ENCODE data around the gene BPIFA1. TPM values are rescaled to one million over a fixed set of nuclear protein-coding genes. Genes with fewer than 3 reads are reported as not detected.

The BPIFA1 gene
- total RNA-seq = not detected

DNA sequence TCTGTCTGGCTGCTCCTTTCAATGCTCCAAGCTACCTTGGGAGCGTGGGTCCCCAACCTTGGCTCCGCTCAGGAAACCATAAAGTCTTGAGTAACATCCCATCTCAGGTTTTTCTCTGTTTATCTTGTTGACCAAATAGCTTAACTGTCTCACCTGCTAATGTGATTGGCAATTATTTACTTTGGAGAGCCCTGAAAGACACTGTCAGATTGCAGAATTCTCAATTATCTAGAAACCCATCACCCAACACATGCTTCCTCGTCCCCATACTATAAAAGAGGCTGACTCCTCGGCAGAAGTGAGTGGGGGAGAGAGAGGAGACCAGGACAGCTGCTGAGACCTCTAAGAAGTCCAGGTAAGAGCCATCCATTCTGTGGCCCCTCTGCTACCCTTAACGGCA is at the start of gene BPIFA1:
Gene BPIFA1 (plus strand): TSS at position 301 of the 400 bp plus-strand sequence. CDS start 1,716 bp downstream, outside the sequence.
- H3K9me3 Mint-ChIP-seq = no peaks in the 10 kb centered on the region
- peaks cover 20% of the 10 kb centered on the region for H3K4me1 Mint-ChIP-seq
- peaks cover 22% of the 10 kb centered on the region for H3K27me3 Mint-ChIP-seq
- DNase-seq (no peak), ATAC-seq (ENCODE audit: low read depth) (no peak)
- POLR2A ChIA-PET = interaction anchor here (1.1 kb wide), 2 partner anchors 10 to 25 kb away, joined by 3 read pairs; no protein-coding TSS in a partner anchor
- no peak within 1 kb of the TSS for H3K27ac Mint-ChIP-seq
- H3K36me3 Mint-ChIP-seq = no peaks in the 10 kb centered on the region
- H3K4me3 Mint-ChIP-seq = no peak within 1 kb of the TSS

DNA sequence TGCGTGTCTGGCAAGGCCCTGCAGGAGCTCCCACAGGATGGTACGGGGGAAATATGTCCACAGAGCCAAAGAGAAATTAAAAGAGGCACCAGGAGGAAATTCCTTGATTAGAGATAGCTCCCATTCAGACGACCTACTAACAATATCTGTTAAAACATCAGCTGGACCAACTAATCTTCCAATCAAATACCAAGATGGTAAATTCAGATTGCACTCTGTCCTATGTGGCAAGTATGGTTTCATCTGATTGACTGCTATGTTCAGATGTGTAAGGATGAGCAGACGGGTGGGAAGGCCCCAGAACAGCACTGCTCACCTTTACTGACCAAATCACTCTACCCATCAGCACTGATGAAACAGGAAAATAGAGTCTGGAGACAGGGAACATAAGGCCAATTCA is 48.3 kb upstream of the BPIFA1 start:
- Mint-ChIP-seq H3K27me3 (peaks cover 7% of the 10 kb centered on the region), H3K9me3 (peaks cover 2% of the 10 kb centered on the region), H3K4me3 (no peak overlapping the region), H3K36me3 (no peaks in the 10 kb centered on the region), H3K4me1 (no peaks in the 10 kb centered on the region), H3K27ac (no peak overlapping the region)
- POLR2A ChIA-PET = no interaction called here
- DNase-seq (no peak), ATAC-seq (ENCODE audit: low read depth) (no peak)

- no peaks in the 10 kb centered on the region for H3K9me3 Mint-ChIP-seq
- no peaks in the 10 kb centered on the region for H3K4me1 Mint-ChIP-seq
- POLR2A ChIA-PET = no interaction called here
- H3K4me3 Mint-ChIP-seq = no peak overlapping the region
- ATAC-seq (ENCODE audit: low read depth) = no peak
- peaks cover 7% of the 10 kb centered on the region for H3K27me3 Mint-ChIP-seq
- no peak overlapping the region for H3K27ac Mint-ChIP-seq
- DNase-seq = no peak
- H3K36me3 Mint-ChIP-seq = no peaks in the 10 kb centered on the region
Measured at GRCh38 chr20:33188421-33188820, 47.4 kb upstream of the BPIFA1 start.

- DNase-seq = no peak
- Mint-ChIP-seq H3K4me1 (no peaks in the 10 kb centered on the region), H3K27me3 (peaks cover 12% of the 10 kb centered on the region), H3K9me3 (no peaks in the 10 kb centered on the region), H3K27ac (no peak overlapping the region), H3K4me3 (no peak overlapping the region), H3K36me3 (no peaks in the 10 kb centered on the region)
- POLR2A ChIA-PET = no interaction called here
- ATAC-seq (ENCODE audit: low read depth) = no peak
Measured at GRCh38 chr20:33191484-33191883, 44.3 kb upstream of the BPIFA1 start.

GRCh38 chr20:33191955-33192354 is 43.8 kb upstream of the BPIFA1 start:
- POLR2A ChIA-PET = no interaction called here
- no peak for DNase-seq
- ATAC-seq (ENCODE audit: low read depth) = no peak
- no peak overlapping the region for H3K27ac Mint-ChIP-seq
- no peaks in the 10 kb centered on the region for H3K4me1 Mint-ChIP-seq
- peaks cover 14% of the 10 kb centered on the region for H3K27me3 Mint-ChIP-seq
- H3K4me3 Mint-ChIP-seq = no peak overlapping the region
- H3K9me3 Mint-ChIP-seq = no peaks in the 10 kb centered on the region
- no peaks in the 10 kb centered on the region for H3K36me3 Mint-ChIP-seq

DNA sequence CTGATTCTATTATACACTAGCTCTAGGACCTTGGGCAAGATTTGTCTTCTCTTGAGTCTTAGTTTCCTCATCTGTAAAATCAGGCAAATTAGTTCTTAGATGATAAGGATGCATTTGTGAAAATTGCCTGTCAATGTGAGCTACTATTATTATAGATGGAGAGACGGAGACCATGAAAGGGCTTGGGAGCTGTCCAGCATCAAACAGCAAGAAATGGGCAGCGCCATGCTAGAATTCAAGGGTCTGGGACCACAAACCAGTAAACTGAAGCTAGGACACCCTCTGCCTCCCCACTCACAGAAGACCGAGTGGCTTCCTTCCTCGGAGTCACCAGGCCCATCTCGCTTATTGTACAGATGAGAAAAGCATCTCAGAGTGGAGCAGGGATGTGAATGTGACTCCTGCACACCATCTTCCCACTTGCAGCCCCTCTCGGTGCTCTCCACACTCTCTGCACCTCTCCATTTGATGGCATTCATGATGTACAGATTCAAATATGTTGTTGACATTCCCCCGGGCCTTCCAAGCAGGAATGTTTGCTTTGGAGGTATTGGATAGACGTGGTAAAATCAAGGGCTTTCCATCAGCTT is 42.8 kb upstream of the BPIFA1 start:
- H3K36me3 Mint-ChIP-seq = no peaks in the 10 kb centered on the region
- no peaks in the 10 kb centered on the region for H3K4me1 Mint-ChIP-seq
- H3K27ac Mint-ChIP-seq = no peak overlapping the region
- DNase-seq = no peak
- H3K9me3 Mint-ChIP-seq = no peaks in the 10 kb centered on the region
- H3K4me3 Mint-ChIP-seq = no peak overlapping the region
- POLR2A ChIA-PET = no interaction called here
- peaks cover 14% of the 10 kb centered on the region for H3K27me3 Mint-ChIP-seq
- no peak for ATAC-seq (ENCODE audit: low read depth)

DNA sequence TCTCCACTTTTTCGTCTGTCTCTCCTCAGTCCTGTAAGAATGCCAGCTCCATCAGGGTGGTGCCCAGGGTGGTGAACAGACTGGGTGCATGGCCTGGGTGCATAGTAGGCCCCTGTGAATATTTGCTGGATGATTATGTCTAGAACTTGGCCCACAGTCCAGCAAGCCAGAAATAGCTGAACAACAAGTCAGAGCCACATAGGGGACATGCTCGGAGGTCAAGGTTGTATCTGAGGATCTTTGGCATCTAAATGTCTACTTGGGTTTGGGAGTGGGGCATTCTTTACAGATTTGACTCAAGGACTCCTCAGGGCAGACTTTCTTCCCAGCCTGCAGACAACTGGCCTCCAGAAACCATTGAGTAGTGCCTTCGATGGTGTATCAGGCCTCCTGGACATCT is 36.8 kb upstream of the BPIFA1 start:
- Mint-ChIP-seq H3K36me3 (no peaks in the 10 kb centered on the region), H3K27ac (no peak overlapping the region)
- POLR2A ChIA-PET = no interaction called here

DNA sequence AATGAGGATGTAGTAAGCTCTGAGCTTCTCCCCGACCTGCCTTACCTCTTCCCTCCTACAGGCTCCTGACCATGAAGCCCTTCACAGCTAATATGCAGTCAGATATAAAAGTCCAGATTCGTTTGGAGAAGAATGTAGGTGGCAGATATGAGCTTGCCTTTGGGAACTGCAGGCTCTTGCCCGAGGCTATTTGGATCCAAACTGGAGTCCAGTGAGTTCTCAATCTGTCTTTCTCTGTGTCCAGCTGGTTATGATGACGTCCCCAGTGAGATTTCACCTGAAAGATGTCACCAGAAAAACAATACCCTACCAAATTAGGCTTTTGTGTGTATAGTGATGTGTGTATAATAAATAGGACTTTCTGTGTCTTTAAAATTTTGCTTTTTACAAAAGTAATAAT is 33.3 kb upstream of the BPIFA1 start:
- POLR2A ChIA-PET = no interaction called here
- Mint-ChIP-seq H3K4me3 (no peak overlapping the region), H3K9me3 (no peaks in the 10 kb centered on the region), H3K27me3 (peaks cover 34% of the 10 kb centered on the region), H3K4me1 (peaks cover 2% of the 10 kb centered on the region), H3K27ac (no peak overlapping the region), H3K36me3 (no peaks in the 10 kb centered on the region)
- ATAC-seq (ENCODE audit: low read depth) = no peak
- DNase-seq = no peak

More for the DNA sequence above, 36.8 kb upstream of the BPIFA1 start:
- ATAC-seq (ENCODE audit: low read depth) (no peak), DNase-seq (no peak)
- Mint-ChIP-seq H3K4me1 (peaks cover 2% of the 10 kb centered on the region), H3K4me3 (no peak overlapping the region), H3K9me3 (no peaks in the 10 kb centered on the region), H3K27me3 (peaks cover 26% of the 10 kb centered on the region)

DNA sequence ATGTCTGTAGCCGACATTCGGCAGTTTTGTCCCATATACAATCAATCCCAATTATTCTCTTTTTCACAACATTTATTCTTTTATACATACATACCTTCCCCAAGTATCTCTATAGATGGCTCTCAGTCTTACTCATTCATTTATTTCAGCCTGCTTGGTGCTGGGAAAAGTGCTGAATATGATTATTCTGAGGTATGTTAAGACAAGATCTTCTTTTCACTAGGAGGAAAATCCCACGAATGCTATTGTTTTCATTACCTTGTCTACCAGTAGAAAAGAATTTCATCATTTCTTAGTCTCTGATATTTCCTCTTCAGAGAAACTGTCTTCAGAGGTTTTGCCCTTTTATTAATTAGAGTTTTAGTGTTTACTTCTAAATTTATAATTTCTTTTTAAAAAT is 32.4 kb upstream of the BPIFA1 start:
- no peaks in the 10 kb centered on the region for H3K9me3 Mint-ChIP-seq

DNA sequence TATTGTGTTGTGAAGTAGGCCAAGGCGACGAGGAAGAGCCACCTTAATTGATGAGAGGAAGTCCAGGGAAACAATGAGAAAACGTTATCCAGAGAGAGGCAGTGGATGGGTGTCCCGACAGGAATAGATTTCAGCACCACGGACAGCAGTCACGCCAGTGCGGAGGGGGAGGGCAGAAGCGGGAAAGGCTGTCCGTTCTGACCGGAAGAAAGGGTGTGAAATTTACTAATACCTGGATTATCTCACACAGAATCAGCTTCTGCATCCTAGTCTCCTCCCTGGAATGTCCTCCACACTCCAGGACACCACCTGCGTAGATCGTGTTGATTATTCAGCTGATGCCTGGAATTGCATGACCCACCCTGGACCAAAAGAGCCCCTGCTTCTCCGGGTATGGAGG is 26.0 kb upstream of the BPIFA1 start:
- Mint-ChIP-seq H3K27ac (no peak overlapping the region), H3K27me3 (peaks cover 35% of the 10 kb centered on the region), H3K36me3 (no peaks in the 10 kb centered on the region), H3K9me3 (no peaks in the 10 kb centered on the region), H3K4me1 (peaks cover 2% of the 10 kb centered on the region), H3K4me3 (no peak overlapping the region)
- peak; percentile 56 for DNase-seq
- POLR2A ChIA-PET = no interaction called here
- ATAC-seq (ENCODE audit: low read depth) = peak; percentile 47

More for the DNA sequence above, 32.4 kb upstream of the BPIFA1 start:
- ATAC-seq (ENCODE audit: low read depth) (no peak), DNase-seq (no peak)
- POLR2A ChIA-PET = no interaction called here
- no peaks in the 10 kb centered on the region for H3K4me1 Mint-ChIP-seq
- H3K4me3 Mint-ChIP-seq = no peak overlapping the region
- H3K27ac Mint-ChIP-seq = no peak overlapping the region
- peaks cover 37% of the 10 kb centered on the region for H3K27me3 Mint-ChIP-seq
- H3K36me3 Mint-ChIP-seq = no peaks in the 10 kb centered on the region

DNA sequence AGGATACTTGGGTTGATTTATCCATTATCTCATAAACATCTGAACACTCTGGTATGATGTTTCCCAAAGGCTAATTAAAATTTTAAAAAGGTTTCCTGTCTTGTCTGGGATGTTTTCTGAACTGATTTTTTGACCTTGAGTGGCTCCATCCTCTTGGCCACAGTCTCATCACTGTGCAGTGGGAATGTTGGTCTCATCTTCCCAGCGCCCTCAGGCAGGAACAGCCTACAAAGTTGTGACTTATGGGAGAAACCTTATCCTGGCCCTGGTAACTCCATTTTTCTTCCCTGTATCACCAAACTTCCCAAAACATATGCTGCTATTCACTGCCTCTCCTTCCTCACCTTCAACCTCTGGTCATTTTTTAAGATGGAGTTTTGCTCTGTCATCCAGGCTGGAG is 25.4 kb upstream of the BPIFA1 start:
- POLR2A ChIA-PET = interaction anchor here (0.7 kb wide), 1 partner anchor 115 kb away, joined by 4 read pairs; no protein-coding TSS in a partner anchor
- no peak overlapping the region for H3K4me3 Mint-ChIP-seq
- H3K27ac Mint-ChIP-seq = no peak overlapping the region
- DNase-seq (no peak), ATAC-seq (ENCODE audit: low read depth) (no peak)
- no peaks in the 10 kb centered on the region for H3K36me3 Mint-ChIP-seq
- H3K4me1 Mint-ChIP-seq = peaks cover 2% of the 10 kb centered on the region
- H3K9me3 Mint-ChIP-seq = no peaks in the 10 kb centered on the region
- peaks cover 33% of the 10 kb centered on the region for H3K27me3 Mint-ChIP-seq

DNA sequence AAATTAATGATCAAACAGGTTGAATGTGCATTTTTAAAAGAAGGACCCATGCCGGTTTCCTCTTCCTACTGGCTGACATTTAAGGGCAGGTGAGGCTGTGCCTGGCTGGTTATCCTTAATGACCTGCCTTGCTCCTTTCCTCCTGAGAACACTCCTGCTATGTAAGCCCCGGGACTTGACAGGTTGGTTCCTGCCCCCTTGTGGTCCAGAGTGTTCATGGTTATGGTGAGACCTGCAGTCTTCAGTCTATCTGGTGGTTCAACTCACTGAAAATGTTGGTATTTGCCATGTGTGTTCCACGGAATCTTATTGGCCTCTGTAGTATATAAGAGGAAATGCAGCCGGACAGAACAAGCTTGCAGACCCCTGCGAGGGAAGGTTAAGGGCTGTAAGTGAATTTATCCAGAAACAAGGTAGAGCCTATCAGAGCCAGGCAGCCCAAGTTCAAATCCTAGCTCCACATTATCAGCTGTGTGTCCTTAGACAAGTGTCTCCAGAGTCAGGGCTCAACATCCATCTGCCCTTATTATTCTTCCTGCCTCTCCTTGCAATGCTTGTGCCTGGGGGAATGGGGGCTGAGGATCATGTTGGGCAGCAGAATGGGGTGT is 23.9 kb upstream of the BPIFA1 start:
- no peaks in the 10 kb centered on the region for H3K9me3 Mint-ChIP-seq
- ATAC-seq (ENCODE audit: low read depth) (peak; percentile 42), DNase-seq (no peak)
- H3K27ac Mint-ChIP-seq = no peak overlapping the region
- peaks cover 2% of the 10 kb centered on the region for H3K4me1 Mint-ChIP-seq
- H3K4me3 Mint-ChIP-seq = no peak overlapping the region
- POLR2A ChIA-PET = no interaction called here
- no peaks in the 10 kb centered on the region for H3K36me3 Mint-ChIP-seq
- H3K27me3 Mint-ChIP-seq = peaks cover 34% of the 10 kb centered on the region

DNA sequence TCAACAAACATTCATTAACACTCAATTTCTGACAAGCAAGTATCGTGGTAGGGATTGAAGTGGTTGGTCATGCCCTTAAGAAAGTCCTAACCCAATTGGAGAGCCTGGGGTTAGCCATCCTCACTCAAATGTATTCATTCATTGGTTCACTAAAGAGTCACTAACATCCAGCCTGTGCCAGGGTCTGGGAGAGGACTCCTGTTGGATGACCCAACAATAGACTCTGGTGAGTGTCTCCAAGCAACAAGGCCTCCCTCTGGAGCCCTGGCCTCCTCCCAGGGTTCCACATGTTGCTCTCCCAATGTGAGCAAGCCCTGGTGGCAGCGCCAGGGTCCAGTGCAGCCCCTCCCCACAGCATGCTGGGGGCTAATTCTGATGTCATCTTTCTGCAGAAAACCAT is 18.7 kb upstream of the BPIFA1 start, which contains the start of gene BPIFA3:
Gene BPIFA3 (plus strand): TSS at position 301 of the 400 bp plus-strand sequence. CDS start 185 bp downstream, outside the sequence.
- H3K27me3 Mint-ChIP-seq = peaks cover 32% of the 10 kb centered on the region

GRCh38 chr20:33224399-33224798 is 11.4 kb upstream of the BPIFA1 start:
- peaks cover 38% of the 10 kb centered on the region for H3K27me3 Mint-ChIP-seq
- H3K36me3 Mint-ChIP-seq = peaks cover 2% of the 10 kb centered on the region
- ATAC-seq (ENCODE audit: low read depth) = no peak
- peaks cover 2% of the 10 kb centered on the region for H3K9me3 Mint-ChIP-seq
- no peak overlapping the region for H3K4me3 Mint-ChIP-seq
- H3K4me1 Mint-ChIP-seq = peaks cover 7% of the 10 kb centered on the region
- no peak overlapping the region for H3K27ac Mint-ChIP-seq
- DNase-seq = no peak
- POLR2A ChIA-PET = interaction anchor here (0.8 kb wide), 1 partner anchor 12 kb away, joined by 3 read pairs; no protein-coding TSS in a partner anchor

More for the DNA sequence above, 18.7 kb upstream of the BPIFA1 start, which contains the start of gene BPIFA3:
- POLR2A ChIA-PET = no interaction called here
- H3K4me1 Mint-ChIP-seq = no peaks in the 10 kb centered on the region
- no peaks in the 10 kb centered on the region for H3K9me3 Mint-ChIP-seq
- H3K27ac Mint-ChIP-seq = no peak within 1 kb of the TSS
- no peak for DNase-seq
- H3K36me3 Mint-ChIP-seq = no peaks in the 10 kb centered on the region
- no peak within 1 kb of the TSS for H3K4me3 Mint-ChIP-seq
- no peak for ATAC-seq (ENCODE audit: low read depth)

All from activated naive CD8-positive, alpha-beta T cell treated with anti-CD3 and anti-CD28 coated beads, Interleukin-2, amount 10 ng/mL, durations not matched to agents 7 days and 5 days (primary cell).